ENCODE results near the gene FKBP1A.

DNA sequence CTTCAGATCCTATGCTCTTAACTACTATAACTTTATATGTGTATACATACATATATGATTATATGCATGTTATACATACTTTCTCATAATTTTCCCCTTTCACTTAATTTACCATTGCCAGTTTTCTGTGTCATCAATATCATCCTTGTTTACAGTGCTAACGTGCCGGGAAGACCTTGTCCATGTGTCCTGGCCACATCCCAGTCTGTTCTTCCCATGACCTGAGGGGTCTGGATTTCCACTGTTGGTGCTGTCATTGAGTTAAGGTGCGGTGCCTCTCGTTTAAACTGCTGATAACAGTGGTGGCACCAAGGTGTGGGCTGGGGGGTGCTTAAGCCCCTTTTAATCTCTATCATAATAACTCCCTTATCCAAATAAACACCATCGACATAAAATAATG, 55.4 kb downstream of the FKBP1A start:
- TF ChIP-seq, protein P1, sequence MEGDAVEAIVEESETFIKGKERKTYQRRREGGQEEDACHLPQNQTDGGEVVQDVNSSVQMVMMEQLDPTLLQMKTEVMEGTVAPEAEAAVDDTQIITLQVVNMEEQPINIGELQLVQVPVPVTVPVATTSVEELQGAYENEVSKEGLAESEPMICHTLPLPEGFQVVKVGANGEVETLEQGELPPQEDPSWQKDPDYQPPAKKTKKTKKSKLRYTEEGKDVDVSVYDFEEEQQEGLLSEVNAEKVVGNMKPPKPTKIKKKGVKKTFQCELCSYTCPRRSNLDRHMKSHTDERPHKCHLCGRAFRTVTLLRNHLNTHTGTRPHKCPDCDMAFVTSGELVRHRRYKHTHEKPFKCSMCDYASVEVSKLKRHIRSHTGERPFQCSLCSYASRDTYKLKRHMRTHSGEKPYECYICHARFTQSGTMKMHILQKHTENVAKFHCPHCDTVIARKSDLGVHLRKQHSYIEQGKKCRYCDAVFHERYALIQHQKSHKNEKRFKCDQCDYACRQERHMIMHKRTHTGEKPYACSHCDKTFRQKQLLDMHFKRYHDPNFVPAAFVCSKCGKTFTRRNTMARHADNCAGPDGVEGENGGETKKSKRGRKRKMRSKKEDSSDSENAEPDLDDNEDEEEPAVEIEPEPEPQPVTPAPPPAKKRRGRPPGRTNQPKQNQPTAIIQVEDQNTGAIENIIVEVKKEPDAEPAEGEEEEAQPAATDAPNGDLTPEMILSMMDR (IDR thresholded peaks at IDR 0.05; ENCODE audit: low read depth, low read length): no peak
- TF ChIP-seq EZH2phosphoT487 (IDR thresholded peaks at IDR 0.05; ENCODE audit: low read depth): no peak

Data from OCI-LY3 (cell line).